ENCODE data around the gene CDH22.

- TF ChIP-seq CTCF (conservative IDR thresholded peaks at IDR 0.05 in 1 of 2, IDR thresholded peaks at IDR 0.05 in 1 of 2; ENCODE audit: low read depth in 1 of 2, low read length in 2 of 2): no peak
- no peak for TF ChIP-seq EZH2 (IDR thresholded peaks at IDR 0.05; ENCODE audit: low read length, missing control alignments)
These were observed 129.4 kb downstream of the CDH22 start for GRCh38 chr20:46178891-46179290.
